Measurements from ENCODE around the gene TCAP.

GRCh38 chr17:39639566-39640458 lies 25.3 kb upstream of the TCAP start:
- TF ChIP-seq CTCF (conservative IDR thresholded peaks at IDR 0.05 in 1 of 2, IDR thresholded peaks at IDR 0.05 in 1 of 2; ENCODE audit: extremely low read depth in 1 of 2, insufficient read depth in 1 of 2, low read depth in 1 of 2, low read length in 2 of 2) (no peak), EZH2 (IDR thresholded peaks at IDR 0.05; ENCODE audit: borderline replicate concordance, low read length) (no peak)

All from mammary epithelial cell (primary cell).